Measurements from ENCODE around the gene LKAAEAR1.

The LKAAEAR1 gene

DNA sequence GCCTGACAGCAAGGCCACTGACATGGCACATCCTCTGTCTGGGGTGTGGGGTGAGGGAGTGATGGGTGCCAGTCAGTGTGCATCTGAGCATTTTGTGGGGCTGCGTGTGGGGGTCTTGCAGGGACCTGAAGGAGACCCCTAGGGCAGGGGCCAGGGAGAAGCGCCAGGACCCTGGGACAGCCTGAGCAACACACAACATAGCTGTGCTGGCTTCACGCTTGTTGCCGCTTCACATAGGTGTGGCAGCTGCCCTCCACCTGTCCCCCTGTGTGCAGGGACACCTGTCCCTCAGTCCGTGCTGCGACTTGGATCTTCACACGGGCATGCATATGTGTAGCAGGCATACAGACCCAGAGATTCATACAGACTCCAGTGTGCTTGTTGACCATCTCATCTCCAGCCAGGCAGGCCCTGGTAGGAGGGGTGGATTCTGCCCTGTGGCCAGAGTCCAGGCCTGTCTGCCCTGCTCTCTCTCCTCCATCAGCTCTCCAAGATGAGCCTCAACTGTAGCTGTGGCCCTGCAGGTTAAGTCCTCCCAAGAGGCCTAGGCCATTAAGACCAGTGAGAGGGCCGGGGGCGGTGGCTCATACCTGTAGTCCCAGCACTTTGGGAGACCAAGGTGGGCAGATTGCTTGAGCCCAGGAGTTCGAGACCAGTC lies 26.3 kb upstream of the LKAAEAR1 start:
- in situ Hi-C loops (cut with HindIII; ENCODE audit: low sequenced_read_pairs) = no loop called here
- DNase-seq (ENCODE audit: low read depth, low spot score) = no peak
- TF ChIP-seq, protein P1, sequence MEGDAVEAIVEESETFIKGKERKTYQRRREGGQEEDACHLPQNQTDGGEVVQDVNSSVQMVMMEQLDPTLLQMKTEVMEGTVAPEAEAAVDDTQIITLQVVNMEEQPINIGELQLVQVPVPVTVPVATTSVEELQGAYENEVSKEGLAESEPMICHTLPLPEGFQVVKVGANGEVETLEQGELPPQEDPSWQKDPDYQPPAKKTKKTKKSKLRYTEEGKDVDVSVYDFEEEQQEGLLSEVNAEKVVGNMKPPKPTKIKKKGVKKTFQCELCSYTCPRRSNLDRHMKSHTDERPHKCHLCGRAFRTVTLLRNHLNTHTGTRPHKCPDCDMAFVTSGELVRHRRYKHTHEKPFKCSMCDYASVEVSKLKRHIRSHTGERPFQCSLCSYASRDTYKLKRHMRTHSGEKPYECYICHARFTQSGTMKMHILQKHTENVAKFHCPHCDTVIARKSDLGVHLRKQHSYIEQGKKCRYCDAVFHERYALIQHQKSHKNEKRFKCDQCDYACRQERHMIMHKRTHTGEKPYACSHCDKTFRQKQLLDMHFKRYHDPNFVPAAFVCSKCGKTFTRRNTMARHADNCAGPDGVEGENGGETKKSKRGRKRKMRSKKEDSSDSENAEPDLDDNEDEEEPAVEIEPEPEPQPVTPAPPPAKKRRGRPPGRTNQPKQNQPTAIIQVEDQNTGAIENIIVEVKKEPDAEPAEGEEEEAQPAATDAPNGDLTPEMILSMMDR (IDR thresholded peaks at IDR 0.05; ENCODE audit: low read depth, low read length) = no peak
- no peak overlapping the region for H3K4me3 ChIP-seq (ENCODE audit: low read depth, low read length)

DNA sequence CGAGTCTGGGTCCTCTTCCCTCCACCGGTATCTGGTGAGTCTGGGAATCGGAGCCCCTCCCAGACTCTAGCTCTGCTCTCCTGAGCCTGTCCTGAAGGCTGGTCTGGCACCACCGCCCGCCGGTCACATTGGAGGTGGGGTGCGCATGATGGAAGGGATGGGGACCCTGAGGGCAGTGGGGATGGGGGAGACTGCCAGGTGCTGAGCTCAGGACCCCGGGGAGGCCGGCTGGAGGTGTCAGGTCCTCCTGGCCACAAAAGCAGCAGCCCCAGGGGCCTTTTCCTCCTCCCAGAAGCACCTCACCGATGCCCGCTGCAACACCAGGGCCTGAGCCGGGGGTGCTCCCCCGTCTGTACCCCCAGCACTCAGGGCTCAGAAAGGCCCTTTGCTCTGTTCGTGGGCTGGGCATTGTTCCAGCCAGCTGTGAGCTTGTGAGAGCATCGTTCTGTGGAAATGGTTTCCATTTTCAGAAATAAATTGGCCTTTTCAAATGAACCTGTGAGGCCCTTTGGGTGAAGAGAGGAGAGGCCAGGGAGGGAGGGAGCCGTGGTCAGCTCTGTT lies 25.7 kb upstream of the LKAAEAR1 start:
- TF ChIP-seq, protein P1 (IDR thresholded peaks at IDR 0.05; ENCODE audit: low read depth, low read length) = no peak
- DNase-seq (ENCODE audit: low read depth, low spot score) = no peak
- in situ Hi-C loops (cut with HindIII; ENCODE audit: low sequenced_read_pairs) = no loop called here
- H3K4me3 ChIP-seq (ENCODE audit: low read depth, low read length) = no peak overlapping the region

DNA sequence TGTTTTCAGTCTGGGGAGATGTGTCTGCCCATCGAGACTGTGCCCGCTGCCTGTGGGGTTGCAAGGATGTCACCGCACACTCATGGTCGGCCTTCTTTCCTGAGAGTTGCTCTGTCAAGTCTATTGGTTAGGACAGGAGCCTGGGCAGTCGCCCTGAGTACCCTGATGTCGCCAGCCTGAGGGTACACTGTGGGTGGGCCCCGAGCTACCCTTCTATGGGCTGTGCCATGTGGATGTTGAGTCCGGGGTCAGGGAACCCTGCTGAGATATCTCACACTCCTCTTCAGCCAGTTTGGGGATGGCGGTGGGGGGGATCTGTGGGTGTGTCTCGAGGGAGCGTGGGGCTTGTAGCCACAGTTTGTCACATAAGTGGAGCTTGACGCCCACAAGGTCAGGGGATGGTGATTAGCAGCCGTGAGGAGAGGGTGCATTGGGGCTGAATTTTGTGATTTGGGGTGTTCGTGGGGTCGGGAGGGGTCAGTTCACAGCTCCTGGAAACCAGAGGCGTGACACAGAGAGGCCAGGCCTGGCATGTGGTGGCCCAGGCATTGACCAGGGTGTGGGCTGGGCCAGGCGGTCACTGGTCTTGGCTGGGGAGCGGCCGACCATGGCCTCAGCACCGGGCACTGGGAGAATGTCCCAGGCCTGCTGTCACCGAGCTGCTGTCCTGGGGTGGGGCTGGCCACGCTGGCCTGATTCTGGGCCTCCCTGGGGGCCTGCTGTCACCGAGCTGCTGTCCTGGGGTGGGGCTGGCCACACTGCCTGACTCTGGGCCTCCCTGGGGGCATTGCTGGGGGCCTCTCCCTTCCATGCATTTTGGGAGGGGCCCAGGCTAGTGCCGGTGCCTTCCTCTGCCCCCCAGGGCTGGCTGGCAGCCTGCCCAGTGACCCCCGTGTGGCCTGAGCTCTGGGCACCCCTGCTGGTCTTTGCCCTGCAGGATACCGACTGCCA lies 24.8 kb upstream of the LKAAEAR1 start:
- in situ Hi-C loops (cut with HindIII; ENCODE audit: low sequenced_read_pairs) = no loop called here
- TF ChIP-seq, protein P1 (IDR thresholded peaks at IDR 0.05; ENCODE audit: low read depth, low read length) = no peak
- DNase-seq (ENCODE audit: low read depth, low spot score) = no peak
- H3K4me3 ChIP-seq (ENCODE audit: low read depth, low read length) = no peak overlapping the region

DNA sequence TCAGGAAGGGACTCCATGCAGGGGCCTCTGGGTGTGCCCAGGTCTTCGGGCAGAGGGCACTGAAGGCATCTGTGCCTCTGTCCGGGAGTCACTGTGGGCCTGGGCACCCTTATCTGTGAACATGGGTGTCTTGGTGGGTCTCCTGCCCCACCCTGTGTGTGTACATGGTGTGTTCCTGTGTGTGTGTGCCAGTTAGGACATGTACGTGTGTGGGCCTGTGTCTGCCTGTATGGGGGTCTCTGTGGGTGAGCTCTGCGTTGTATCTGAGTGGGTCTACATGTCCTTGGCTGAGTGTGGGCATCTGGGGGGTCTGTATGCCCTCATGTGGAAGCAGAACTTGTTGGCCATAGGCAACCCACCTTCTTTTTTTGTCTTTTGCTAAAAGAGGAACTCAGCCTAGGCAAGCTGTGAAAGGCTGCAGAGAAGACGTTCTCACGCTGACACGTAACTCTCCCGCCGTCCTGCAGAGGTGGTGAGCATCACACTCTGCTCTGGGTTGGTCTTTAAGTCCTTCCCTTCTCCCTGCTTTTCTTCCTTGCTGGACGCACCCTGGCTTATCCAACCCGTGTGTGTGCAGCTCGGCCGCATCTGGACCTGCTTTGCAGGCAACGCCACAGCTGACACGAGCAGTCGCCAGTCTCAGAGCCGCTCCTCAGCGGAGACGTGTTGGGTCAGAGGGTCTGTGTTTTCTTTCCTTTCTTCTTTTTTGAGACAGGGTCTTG lies 23.7 kb upstream of the LKAAEAR1 start:
- in situ Hi-C loops (cut with HindIII; ENCODE audit: low sequenced_read_pairs) = no loop called here
- H3K4me3 ChIP-seq (ENCODE audit: low read depth, low read length) = no peak overlapping the region
- no peak for DNase-seq (ENCODE audit: low read depth, low spot score)
- TF ChIP-seq, protein P1 (IDR thresholded peaks at IDR 0.05; ENCODE audit: low read depth, low read length) = no peak

DNA sequence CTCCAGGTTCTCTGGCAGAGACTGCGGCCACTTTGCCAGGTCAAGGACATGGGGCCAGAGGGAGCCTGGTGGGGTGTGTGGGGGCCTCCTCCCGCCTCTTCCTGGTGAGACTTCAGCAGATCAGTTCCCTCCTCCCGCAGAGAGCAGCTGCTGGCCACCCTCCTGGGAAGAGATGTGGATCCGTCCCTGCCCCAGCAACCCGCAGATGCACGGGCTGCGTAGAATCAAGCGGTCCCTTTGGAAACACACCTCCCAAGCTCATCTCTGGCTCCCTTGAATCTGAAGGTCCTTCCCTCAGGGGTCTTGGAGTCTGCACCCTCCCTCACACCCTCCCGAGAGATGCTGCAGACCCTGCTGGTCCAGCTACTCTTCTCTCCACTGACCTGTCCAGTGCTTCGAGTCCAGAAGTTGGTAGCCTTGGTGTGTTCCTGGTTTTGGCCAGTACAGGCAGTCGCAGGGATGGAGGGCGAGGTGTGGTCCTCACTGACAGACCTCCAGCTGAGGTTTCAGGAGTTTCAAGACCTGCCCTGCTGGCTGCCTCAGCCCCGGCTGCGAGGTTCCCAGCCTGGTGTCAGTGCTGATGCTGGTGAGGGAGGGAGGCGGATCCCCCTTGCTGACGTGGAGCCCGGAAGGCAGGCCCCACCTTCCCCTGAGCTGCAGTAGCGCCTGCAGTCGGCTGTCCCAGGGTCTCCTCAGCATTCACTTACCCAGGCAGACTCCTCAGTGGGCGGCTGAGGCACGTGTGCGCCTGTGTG lies 23.0 kb upstream of the LKAAEAR1 start, which contains the start of gene NPBWR2:
TSS of gene NPBWR2 (minus strand) at position 585 of the 755 bp plus-strand sequence. CDS start 734 bp downstream, outside the sequence.
- DNase-seq (ENCODE audit: low read depth, low spot score) = no peak
- in situ Hi-C loops (cut with HindIII; ENCODE audit: low sequenced_read_pairs) = no loop called here
- no peak within 1 kb of the TSS for H3K4me3 ChIP-seq (ENCODE audit: low read depth, low read length)
- TF ChIP-seq, protein P1 (IDR thresholded peaks at IDR 0.05; ENCODE audit: low read depth, low read length) = no peak
